ENCODE results near the gene RIC8B. TPM values are rescaled to one million over a fixed set of nuclear protein-coding genes. Genes with fewer than 3 reads are reported as not detected.

RIC8B gene
- total RNA-seq, 1 donor from 2014 or later: 25.4 TPM

DNA sequence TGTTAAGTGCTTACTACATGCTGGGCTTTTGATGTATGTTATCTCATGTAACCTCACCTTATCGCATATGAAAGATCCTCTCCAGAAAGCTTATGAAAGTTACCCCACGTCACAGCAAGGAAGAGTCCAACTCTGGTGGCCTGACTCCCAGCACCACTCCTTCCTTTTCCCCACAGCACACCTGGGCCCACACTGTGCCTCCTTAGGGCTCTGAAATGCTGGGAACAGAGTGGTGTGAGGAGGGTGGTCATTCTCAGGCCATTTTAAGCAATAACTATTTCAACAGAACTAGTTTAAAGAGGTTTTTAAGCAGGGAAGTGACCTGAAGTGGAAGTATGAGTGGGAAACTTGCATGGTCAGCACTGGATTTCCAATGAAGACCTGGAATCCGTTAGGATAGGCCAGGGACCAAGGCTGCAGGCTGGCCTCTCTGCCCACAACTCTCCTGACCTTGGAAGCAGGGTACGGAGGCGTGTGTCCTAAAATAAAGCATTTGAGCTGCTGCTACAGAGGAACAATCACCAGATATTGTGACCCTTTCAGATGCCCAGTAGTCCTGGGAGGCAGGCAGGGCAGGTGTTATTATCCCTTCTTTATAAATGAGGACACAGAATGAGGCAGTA lies 114.0 kb downstream of the RIC8B start:
- intact Hi-C loops (cut with DNase I): no loop called here
- peak; percentile 29 for ATAC-seq (ENCODE audit: poor library complexity)

DNA sequence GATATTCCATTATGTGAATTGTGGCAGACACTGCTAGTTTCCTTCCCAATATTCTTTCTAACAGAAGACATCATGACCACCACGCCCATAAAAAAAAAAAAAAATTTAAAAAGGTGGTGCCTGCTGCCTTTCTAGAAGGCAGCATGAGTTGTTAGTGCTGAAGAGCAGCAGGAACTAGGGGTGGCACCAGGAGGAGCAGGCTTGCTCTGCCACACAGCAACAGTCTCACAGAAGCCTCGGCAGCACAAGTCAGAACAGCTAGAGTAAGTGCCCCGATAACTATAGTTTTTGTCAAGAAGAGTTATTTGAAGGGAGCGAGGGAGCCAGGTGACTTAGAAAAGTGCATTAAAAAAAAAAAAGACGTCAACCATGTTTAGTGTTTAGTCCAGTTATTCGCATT lies 114.8 kb downstream of the RIC8B start:
- intact Hi-C loops (cut with DNase I): no loop called here
- ATAC-seq (ENCODE audit: poor library complexity) (no peak), DNase-seq (no peak)

More for the DNA sequence above, 114.0 kb downstream of the RIC8B start:
- no peak for DNase-seq

DNA sequence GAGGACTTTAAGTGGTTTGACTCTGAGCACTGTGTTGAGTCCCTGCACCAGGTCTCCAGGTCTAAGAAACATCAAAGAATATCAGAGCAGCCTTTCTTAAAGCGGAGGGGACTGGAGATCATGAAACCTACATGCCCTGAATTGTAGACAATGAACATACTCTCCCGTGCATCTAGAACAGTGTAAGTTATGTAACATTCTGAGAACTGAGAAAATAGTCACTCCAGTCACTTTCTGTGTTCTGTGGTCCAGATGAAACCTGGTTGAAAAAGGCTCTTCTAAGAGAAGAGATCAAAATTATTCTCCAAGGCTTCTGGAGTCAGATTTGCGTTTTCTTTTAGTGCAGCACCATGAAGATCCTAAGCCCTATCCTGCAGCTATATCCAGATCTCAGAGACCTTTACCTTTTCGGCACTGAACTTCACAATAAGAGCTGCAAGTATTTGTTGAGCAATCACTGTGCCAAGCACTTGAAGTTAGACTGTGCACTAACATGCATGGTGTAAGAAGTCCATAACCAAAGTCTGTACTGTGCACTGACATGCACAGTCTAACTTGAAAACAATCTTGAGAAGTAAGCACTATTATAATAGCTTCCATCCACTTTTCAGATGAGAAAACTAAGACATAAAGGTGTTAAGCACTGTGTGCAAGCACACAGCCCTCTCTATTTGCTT lies 115.6 kb downstream of the RIC8B start:
- DNase-seq: no peak
- intact Hi-C loops (cut with DNase I): no loop called here
- ATAC-seq (ENCODE audit: poor library complexity): no peak

DNA sequence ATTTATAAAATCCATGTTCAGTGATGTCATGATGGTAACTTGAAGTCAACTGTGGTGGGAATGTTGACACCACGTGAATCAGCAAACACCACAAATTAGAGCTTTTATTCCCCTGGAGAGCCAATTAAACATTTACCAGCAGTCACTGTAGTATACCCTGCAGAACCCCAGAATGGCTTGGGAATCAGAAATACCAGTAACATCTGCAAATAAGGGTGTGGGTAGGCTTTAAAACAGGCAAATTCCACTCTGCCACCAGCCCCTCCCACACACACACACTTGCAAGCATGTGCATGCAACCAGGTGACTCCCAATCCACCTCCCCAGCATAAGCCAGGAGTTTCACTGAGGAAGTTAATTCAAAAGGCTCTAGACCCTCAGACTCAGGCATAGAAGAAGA lies 117.6 kb downstream of the RIC8B start:
- DNase-seq: no peak
- ATAC-seq (ENCODE audit: poor library complexity): no peak
- intact Hi-C loops (cut with DNase I): no loop called here

DNA sequence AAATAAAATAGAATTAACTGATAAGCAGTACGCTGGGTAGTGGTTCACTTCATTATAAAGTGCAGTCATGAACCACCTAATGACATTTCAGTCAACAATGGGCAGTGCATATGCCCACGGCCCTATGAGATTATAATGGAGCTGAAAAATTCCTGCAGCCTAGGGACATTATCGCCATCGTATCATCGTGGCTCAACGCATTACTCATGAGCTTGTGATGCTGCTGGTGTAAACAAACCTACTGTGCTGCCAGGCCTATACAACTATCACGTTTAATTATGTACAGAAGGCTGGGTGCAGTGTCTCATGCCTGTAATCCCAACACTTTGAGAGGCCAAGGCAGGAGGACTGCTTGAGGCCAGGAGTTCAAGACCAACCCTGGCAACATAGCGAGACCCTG lies 119.0 kb downstream of the RIC8B start:
- DNase-seq (no peak), ATAC-seq (ENCODE audit: poor library complexity) (no peak)
- intact Hi-C loops (cut with DNase I): no loop called here

DNA sequence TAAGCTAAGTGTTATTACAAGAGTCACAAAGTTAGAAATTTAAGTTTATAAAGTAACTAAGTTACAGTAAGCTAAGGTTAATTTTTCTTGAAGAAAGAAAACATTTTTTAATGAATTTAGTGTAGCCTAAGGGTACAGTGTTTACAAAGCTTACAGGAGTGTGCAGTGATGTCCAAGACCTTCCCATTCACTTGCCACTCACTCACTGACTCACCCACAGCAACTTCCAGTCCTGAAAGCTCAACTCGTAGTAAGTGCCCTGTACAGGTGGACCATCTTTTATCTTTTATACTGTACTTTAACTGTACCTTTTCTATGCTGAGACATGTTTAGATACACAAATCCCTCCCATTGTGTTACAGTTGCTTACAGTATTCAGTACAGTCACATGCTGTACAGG lies 120.3 kb downstream of the RIC8B start:
- ATAC-seq (ENCODE audit: poor library complexity) (no peak), DNase-seq (no peak)
- intact Hi-C loops (cut with DNase I): no loop called here

DNA sequence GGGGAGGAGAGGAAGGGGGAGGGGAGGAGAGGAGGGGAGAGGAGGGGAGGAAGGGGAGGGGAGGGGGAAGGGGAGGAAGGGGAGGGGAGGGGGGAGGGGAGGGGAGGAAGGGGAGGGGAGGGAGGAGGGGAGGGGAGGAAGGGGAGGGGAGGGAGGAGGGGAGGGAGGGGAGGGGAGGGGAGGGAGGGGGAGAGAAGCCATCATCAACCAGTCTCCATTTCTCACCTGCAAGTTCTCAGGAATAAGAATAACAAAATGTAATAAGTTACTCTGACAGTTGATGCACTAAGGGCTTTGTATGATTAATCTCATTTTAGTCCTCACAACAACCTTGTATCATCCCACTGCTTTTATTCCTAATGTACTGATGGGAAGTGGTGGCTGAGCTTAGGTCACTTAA lies 122.1 kb downstream of the RIC8B start:
- intact Hi-C loops (cut with DNase I): no loop called here
- no peak for ATAC-seq (ENCODE audit: poor library complexity)

DNA sequence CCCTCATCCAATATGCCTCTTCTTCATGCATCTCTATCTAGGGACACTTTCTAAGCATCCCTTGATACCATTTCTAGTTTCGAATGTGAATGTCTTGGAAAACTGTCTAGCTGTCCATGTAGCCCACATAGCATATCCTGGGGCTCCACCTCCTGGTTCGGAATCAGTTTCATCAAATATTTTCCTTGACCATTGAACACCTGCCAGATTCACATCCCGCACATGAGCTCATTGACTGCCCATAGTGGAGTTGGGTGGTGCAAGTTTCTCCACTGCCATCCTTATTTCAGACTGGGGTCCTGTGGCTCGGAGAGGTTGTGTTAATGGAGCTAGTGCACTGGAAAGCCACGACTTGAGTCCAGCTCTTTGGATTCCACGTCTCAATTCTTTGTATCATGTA lies 122.6 kb downstream of the RIC8B start:
- DNase-seq (no peak), ATAC-seq (ENCODE audit: poor library complexity) (no peak)
- intact Hi-C loops (cut with DNase I): no loop called here

More for the DNA sequence above, 122.1 kb downstream of the RIC8B start:
- DNase-seq: no peak

DNA sequence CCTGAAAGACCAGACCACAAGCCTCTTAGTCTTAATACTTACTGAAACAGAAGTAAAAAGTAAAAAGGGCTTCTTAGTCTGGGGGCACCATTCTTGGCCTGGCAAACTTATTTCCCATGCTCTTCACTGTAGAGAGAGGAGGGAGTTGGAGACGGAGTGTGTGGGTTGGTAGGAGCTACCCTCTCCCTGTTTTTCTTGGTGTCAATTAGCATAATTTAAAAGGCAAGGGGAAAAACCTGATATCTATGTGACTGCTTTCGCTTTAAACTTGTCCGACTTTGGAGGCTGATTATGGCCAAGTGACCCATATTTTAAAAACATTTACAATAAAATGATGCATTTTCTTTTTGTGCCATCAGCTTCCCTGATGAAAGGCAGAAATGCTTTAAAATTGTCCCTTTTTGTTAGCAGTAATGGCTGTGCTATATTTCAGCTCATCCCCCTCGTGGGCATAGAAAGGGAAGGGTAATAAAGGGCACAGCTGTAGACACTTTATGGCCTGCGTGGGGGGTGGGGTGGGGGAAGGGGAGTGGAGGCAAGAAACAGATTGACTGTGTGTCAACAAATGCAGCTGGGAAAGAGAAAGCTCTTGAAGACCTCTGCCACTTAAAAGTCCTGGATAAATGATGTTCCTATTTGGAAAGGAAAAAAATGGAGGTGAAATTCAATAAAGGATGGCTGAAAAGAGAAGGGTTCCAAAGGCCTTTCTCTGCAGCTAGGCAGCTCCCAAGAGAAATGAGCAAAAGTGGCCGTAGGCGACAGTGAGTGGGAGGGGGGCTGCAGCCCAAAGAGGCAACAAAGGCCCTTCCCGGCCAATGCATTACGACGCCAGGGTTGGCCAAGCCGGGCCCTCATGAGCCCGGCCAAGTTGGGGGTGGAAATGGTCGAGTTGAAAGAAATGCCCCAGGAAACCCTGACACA lies 123.8 kb downstream of the RIC8B start:
- ATAC-seq (ENCODE audit: poor library complexity) (no peak), DNase-seq (no peak)
- intact Hi-C loops (cut with DNase I): no loop called here

DNA sequence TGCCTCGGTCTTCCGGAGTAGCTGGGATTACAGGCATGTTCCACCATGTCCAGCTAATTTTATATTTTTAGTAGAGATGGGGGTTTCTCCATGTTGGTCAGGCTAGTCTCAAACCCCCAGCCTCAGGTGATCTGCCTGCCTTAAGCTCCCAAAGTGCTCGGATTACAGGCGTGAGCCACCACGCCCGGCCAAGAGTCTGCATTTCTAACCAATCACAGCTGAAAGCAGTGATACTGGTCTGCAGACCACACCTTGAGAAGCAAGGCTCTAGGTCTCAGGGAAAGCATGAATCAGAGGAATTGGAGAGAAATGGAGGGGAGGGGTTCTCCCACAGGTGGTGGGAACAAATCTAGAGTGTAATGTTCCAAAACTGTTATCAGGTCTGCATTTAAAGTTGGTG lies 126.1 kb downstream of the RIC8B start:
- ATAC-seq (ENCODE audit: poor library complexity) (no peak), DNase-seq (no peak)
- intact Hi-C loops (cut with DNase I): no loop called here

DNA sequence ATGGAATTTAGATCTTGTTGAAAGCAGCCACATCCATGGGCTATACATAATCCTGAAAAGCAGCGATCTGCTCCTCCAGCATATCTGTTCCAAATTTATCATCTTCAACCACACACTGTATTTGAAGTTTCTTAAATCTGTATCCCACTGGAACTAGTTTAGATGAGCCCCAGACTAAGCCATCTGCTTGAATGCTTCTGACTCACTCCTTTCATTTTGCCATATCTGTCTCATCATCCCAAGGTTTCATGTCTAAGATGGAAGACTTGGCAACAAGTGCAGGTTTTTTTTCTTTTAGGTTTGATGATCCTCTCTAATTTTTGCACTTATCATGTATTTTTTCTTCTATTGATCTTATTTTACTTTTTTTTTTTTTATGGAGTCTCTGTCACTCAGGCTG lies 126.8 kb downstream of the RIC8B start:
- ATAC-seq (ENCODE audit: poor library complexity): no peak
- intact Hi-C loops (cut with DNase I): no loop called here
- no peak for DNase-seq

DNA sequence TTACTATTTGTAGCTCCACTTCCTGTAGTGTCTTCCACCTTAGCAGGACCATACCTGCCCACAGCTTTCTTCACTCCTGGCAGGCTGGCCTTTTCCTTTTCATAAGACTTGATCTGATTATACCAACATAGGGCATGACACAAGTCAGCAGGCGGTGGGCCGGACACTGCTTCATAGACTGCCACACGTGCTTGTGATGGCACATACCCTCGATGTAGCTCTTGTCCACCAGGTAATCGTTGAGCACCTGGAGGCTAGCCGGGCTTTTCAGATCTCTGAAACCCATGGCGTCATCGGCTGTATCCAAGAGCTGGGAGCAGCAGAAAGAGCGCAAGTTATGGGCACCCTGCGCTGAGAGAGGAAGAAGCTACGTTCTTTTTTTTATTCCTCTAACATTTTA lies 127.6 kb downstream of the RIC8B start:
- no peak for DNase-seq
- intact Hi-C loops (cut with DNase I): no loop called here
- ATAC-seq (ENCODE audit: poor library complexity): no peak

DNA sequence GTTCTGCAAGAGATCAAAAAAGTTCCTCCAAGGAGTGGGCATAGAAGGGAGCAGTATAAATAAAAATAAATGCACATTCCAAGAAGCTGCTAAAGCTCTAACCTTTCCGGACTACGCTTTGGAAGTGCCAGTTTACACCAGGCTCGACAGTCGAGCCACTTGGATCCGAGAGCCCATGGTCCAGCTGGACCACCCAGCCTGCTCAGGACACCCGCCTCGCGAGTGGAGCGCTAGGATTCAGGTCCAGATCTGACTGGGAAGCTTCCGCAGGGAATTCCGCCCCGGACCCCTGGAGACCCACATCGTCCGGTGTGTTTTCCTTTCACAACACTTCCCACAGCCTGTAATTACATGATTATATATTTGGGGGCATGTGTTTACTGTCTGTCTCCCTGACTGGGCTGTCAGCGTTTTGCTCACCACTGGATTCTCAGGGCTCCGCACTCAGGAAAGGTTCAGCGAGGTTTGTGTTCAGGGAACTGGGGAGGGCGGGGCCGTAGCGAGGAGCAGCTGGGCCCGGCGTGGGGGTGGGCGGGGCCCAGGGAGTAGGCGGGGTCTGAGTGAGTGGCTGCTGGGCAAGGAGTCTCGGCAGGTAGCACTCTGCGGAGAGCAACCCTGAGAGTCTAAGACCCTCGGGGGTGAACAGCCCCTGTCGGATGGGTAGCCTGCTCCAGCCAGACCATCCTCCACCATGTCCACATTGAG lies 128.9 kb downstream of the RIC8B start:
- ATAC-seq (ENCODE audit: poor library complexity) (peak; percentile 96), DNase-seq (peak; percentile 84)
- intact Hi-C loops (cut with DNase I): no loop called here

DNA sequence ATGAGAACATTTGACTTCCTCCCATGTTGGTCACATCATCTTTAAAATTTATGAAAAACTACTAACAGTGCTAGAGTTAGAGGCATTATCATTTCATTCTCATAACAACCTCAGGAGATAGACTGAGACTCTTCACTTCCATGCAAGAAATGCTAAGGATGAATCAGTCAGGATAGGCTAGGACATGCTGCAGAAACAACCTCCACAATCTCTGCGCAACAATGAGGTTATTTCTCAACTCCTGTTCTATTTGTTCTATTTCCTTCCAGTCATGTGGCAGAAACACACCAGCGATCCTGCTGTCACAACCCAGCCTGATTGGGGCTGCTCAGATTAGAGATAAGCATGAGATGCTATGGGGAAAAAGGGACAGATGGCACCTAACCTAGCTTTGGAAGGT lies 132.2 kb downstream of the RIC8B start:
- DNase-seq (no peak), ATAC-seq (ENCODE audit: poor library complexity) (no peak)
- intact Hi-C loops (cut with DNase I): no loop called here

DNA sequence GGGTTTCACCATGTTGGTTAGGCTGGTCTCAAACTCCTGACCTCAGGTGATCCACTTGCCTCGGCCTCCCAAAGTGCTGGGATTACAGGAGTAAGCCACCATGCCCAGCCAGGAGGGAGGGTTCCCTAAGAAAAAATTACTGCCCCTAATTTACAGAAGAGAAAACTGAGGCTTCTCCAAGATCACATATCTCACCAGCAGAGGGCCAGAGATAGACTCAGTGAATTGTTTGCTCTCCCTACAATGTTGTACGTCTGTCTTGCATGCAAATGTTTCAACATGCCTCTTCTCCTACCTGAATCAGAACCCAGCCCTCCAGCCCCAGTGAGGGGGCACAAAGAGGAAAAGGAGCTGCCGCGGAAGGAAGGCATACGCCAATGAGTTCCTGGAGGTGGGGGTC lies 132.9 kb downstream of the RIC8B start:
- DNase-seq (no peak), ATAC-seq (ENCODE audit: poor library complexity) (no peak)
- intact Hi-C loops (cut with DNase I): no loop called here

DNA sequence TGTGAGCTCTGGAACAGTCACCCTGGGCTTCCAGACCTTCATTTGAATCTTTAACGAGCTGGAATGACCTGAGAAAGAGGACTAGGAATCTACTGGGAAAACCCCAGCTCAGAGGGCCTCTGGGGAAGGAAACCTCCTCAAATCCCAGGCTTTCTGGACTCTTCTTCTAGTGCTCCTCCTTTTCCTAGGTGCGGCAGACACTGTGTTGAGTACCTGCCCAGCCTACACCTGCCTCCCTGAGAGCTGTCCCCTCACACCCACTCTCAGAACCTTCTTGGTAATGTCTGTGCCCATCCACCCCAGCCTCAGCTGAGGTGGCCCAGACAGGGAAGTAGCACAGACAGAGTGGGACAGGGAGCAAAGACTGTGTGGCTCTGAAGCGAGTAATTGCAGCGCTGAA lies 133.4 kb downstream of the RIC8B start:
- no peak for DNase-seq
- intact Hi-C loops (cut with DNase I): no loop called here
- ATAC-seq (ENCODE audit: poor library complexity): no peak

DNA sequence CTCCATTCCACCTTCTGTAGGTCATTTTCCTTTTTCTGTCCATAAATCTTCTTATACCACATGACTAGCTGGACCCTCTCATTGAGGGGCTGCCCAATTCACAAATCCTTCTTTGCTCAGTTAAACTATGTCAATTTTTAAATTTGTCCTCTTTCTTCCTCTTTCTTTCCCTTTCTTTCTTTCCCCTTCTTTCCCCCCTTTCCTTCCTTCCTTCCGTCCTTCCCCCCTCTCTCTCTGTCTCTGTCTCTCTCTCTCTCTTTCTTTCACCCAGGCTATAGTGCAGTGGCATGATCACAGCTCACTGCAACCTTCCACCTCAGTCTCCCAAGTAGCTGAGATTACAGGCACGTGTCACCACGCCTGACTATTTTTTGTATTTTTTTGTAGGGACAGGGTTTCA lies 134.1 kb downstream of the RIC8B start:
- DNase-seq: no peak
- ATAC-seq (ENCODE audit: poor library complexity): no peak
- intact Hi-C loops (cut with DNase I): no loop called here

DNA sequence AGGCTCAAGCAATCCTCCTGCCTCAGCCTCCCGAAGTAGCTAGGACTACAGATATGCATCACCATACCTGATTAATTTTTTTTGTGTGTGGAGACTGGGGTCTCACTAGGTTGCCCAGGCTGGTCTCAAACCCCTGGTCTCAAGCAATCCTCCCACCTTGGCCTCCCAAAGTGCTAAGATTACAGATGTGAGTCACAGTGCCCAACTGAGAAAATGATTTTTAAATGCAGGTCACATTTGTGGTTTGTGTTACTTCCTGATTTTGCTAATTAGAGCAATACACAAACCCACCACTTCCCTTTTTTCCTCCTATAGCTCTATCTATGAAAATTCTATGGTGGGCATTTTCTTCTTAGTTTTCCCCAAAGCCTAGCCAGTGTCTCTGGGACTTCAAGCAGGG lies 135.7 kb downstream of the RIC8B start:
- ATAC-seq (ENCODE audit: poor library complexity) (no peak), DNase-seq (no peak)
- intact Hi-C loops (cut with DNase I): no loop called here

DNA sequence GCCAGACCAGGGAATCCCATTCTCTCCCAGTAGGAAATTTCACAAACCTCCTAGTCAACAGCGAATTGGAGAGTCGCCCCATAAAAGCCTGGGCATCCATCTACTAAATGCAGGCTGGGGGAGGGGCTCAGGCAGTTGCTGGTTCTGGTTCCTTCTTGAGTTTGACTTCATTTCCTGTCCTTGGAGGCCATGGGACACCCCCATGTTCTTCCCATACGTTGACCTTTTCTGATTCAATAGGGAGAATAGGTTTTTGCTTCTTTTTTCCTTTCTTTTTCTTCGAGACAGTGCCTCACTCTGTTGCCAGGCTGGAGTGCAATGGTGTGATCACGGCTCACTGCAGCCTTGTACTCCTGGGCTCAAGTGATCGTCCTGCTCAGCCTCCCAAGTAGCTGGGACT lies 137.1 kb downstream of the RIC8B start:
- intact Hi-C loops (cut with DNase I): no loop called here
- ATAC-seq (ENCODE audit: poor library complexity) (no peak), DNase-seq (no peak)
